Breast epithelium (tissue), 3 donors: ENCODE measurements around the gene IL24.

Experiments
- POLR2A ChIP-seq: fragments of 450-650 bp; IDR thresholded peaks from one replicate; pipeline ENCODE4 v1.6.1; 2016; ENCODE audit warnings: antibody characterized with exemption, mild to moderate bottlenecking, moderate library complexity
- TF ChIP-seq, protein P1 (sequence below), 3 donors: fragments of 450-650 bp; IDR thresholded peaks; one replicate each; pipeline ENCODE4 v1.5.1; 2016 to 2017; ENCODE audit warnings: antibody characterized with exemption in 3 of 3, mild to moderate bottlenecking in 3 of 3, moderate library complexity in 3 of 3

DNA sequence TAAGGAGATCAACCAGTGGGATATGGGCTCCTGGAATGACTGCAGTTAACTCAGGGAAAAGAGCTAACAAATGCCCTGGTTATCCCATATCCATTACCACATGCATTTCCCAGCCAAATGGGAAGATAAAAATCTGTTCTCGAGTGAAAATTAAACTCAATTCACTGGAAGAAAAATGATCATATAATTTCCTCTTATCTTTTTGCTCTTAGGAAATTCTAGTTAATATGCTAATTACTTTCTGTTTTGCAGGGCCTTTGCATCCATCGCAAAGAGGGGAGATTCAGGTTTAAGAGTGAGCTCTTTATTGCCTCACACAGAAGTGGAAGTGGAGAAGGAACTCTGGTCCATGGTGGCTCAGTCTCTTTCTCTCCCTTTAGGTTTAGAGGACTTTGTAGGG is 3.9 kb upstream of the IL24 start:
- TF ChIP-seq, protein P1, sequence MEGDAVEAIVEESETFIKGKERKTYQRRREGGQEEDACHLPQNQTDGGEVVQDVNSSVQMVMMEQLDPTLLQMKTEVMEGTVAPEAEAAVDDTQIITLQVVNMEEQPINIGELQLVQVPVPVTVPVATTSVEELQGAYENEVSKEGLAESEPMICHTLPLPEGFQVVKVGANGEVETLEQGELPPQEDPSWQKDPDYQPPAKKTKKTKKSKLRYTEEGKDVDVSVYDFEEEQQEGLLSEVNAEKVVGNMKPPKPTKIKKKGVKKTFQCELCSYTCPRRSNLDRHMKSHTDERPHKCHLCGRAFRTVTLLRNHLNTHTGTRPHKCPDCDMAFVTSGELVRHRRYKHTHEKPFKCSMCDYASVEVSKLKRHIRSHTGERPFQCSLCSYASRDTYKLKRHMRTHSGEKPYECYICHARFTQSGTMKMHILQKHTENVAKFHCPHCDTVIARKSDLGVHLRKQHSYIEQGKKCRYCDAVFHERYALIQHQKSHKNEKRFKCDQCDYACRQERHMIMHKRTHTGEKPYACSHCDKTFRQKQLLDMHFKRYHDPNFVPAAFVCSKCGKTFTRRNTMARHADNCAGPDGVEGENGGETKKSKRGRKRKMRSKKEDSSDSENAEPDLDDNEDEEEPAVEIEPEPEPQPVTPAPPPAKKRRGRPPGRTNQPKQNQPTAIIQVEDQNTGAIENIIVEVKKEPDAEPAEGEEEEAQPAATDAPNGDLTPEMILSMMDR (IDR thresholded peaks at IDR 0.05): no peak
- no peak for TF ChIP-seq POLR2A
